Keratinocyte (primary cell): ENCODE measurements around the gene MYH9. TPM values are rescaled to one million over a fixed set of nuclear protein-coding genes. Genes with fewer than 3 reads are reported as not detected.

Experiments
- DNase-seq: peaks from one replicate; pipeline ENCODE4 v3.0.0-alpha.2; 2011; ENCODE audit warnings: low read depth, missing footprints, low spot score
- FAIRE-seq: peaks from 2 replicates; lab custom pipeline; 2011; peaks lifted over from hg19 to GRCh38; lab: Jason Lieb, UNC
- H2AFZ ChIP-seq: 2 replicates; pipeline ENCODE4 v1.6.0; 2012; ENCODE audit warnings: low read length, control low read depth, inconsistent platforms; ENCODE audit not compliant: control insufficient read depth
- H3K27ac ChIP-seq: 2 replicates; pipeline ENCODE4 v1.5.1; 2011; ENCODE audit warnings: low read length; ENCODE audit not compliant: control insufficient read depth, insufficient read depth
- H3K27me3 ChIP-seq: 3 replicates; pipeline ENCODE4 v1.6.0; 2011; ENCODE audit warnings: low read length; ENCODE audit not compliant: control insufficient read depth, insufficient read depth; ENCODE audit errors: extremely low read depth
- H3K36me3 ChIP-seq, 2 experiments: 2 replicates in 1 of 2; 3 replicates in 1 of 2; pipeline ENCODE4 v1.5.1; 2011; ENCODE audit warnings: low read length in 2 of 2, mild to moderate bottlenecking in 1 of 2; ENCODE audit not compliant: control insufficient read depth in 2 of 2, insufficient read depth in 2 of 2; ENCODE audit errors: extremely low read depth in 1 of 2
- H3K4me1 ChIP-seq: 3 replicates; pipeline ENCODE4 v1.5.1; 2011; ENCODE audit warnings: low read length; ENCODE audit not compliant: control insufficient read depth, insufficient read depth; ENCODE audit errors: extremely low read depth
- H3K4me2 ChIP-seq: 3 replicates; pipeline ENCODE4 v1.6.0; 2011; ENCODE audit warnings: low read depth, low read length; ENCODE audit not compliant: control insufficient read depth, insufficient read depth; ENCODE audit errors: extremely low read depth
- H3K4me3 ChIP-seq, 3 experiments: fragments of 200-600 bp in 1 of 3; sonication (generic) in 1 of 3; 2 replicates in 2 of 3; 3 replicates in 1 of 3; pipeline ENCODE4 v1.5.1; 2011 to 2016; ENCODE audit warnings: low read length in 3 of 3, mild to moderate bottlenecking in 3 of 3, control low read depth in 2 of 3, inconsistent platforms in 1 of 3, low read depth in 1 of 3, mixed read lengths in 1 of 3, mixed run types in 1 of 3, moderate library complexity in 1 of 3; ENCODE audit not compliant: control insufficient read depth in 2 of 3, insufficient read depth in 2 of 3; ENCODE audit errors: extremely low read depth in 1 of 3
- H3K79me2 ChIP-seq: 2 replicates; pipeline ENCODE4 v1.6.0; 2012; ENCODE audit warnings: low read length; ENCODE audit not compliant: control insufficient read depth, insufficient read depth
- H3K9ac ChIP-seq: 3 replicates; pipeline ENCODE4 v1.6.0; 2011; ENCODE audit warnings: low read length; ENCODE audit not compliant: control insufficient read depth, insufficient read depth; ENCODE audit errors: extremely low read depth
- H3K9me1 ChIP-seq: 3 replicates; pipeline ENCODE4 v1.6.0; 2011; ENCODE audit warnings: low read length; ENCODE audit not compliant: control insufficient read depth, insufficient read depth; ENCODE audit errors: extremely low read depth
- H3K9me3 ChIP-seq: 2 replicates; pipeline ENCODE4 v1.5.1; 2012; ENCODE audit warnings: low read depth, low read length; ENCODE audit not compliant: control insufficient read depth
- H4K20me1 ChIP-seq: 3 replicates; pipeline ENCODE4 v1.6.0; 2011; ENCODE audit warnings: low read length; ENCODE audit not compliant: control insufficient read depth, insufficient read depth; ENCODE audit errors: extremely low read depth
- CTCF ChIP-seq, 3 experiments: IDR thresholded peaks in 1 of 3; conservative IDR thresholded peaks in 1 of 3; optimal IDR thresholded peaks in 1 of 3; 2 replicates in 2 of 3; 3 replicates in 1 of 3; pipeline versions ENCODE3 to v1.5.1; 2011; ENCODE audit warnings: low read length in 3 of 3, mild to moderate bottlenecking in 3 of 3, moderate library complexity in 2 of 3, control low read depth in 1 of 3, inconsistent platforms in 1 of 3; ENCODE audit not compliant: insufficient read depth in 2 of 3; ENCODE audit errors: extremely low read depth in 1 of 3
- EZH2 ChIP-seq: IDR thresholded peaks from one replicate; pipeline ENCODE4 v1.6.1; 2012; ENCODE audit warnings: inconsistent platforms, mild to moderate bottlenecking, low read length, moderate library complexity
- dilution Hi-C: fragments of 300-500 bp; cut with MboI; formaldehyde crosslinking; loops from one replicate; pipeline ENCODE4 v1.7.0; 2020; ENCODE audit warnings: low sequenced_read_pairs; ENCODE audit not compliant: extremely low pct_ligation_motif_present
- polyA plus RNA-seq, 5 experiments: library from polyadenylated mRNA; depleted of rRNA in 3 of 5; stranded (reverse) in 3 of 5; stranded (forward) in 1 of 5; unstranded in 1 of 5; fragments of >200 nt; gene quantifications; 1 replicate in 1 of 5; 2 replicates in 3 of 5; 3 replicates in 1 of 5; pipeline versions ENCODE4 v1.2.1 to v1.2.3, GENCODE V29; 2011 to 2012; ENCODE audit warnings: missing spikeins in 2 of 5, low read depth in 1 of 5, low replicate concordance in 1 of 5

MYH9 gene
- polyA plus RNA-seq, 1 donor (not counting 4 experiments of a cell fraction or from before 2014, with no cell fraction given) = 351 TPM

GRCh38 chr22:36405671-36406538 is 18.1 kb upstream of the MYH9 start:
- Histone ChIP-seq H2AFZ (no peak overlapping the region), H3K36me3 (no peaks in the 10 kb centered on the region), H3K9ac (no peak overlapping the region), H3K27me3 (no peaks in the 10 kb centered on the region), H3K4me2 (no peak overlapping the region), H3K27ac (no peak overlapping the region), H4K20me1 (no peaks in the 10 kb centered on the region), H3K9me1 (no peaks in the 10 kb centered on the region), H3K79me2 (no peaks in the 10 kb centered on the region), H3K4me3 (no peak overlapping the region), H3K4me1 (peaks cover 25% of the 10 kb centered on the region), H3K9me3 (no peaks in the 10 kb centered on the region)
- FAIRE-seq (peak; percentile 20), DNase-seq (no peak)
- dilution Hi-C loops = no loop called here
- peak in 1 of 3 experiments; percentile 64 for TF ChIP-seq CTCF (optimal IDR thresholded peaks at IDR 0.05 in 1 of 3, IDR thresholded peaks at IDR 0.05 in 1 of 3, conservative IDR thresholded peaks at IDR 0.05 in 1 of 3; ENCODE audit: extremely low read depth in 1 of 3, insufficient read depth in 2 of 3, low read length in 3 of 3)
- TF ChIP-seq EZH2 = no peak

- Histone ChIP-seq H2AFZ (no peak overlapping the region), H4K20me1 (no peaks in the 10 kb centered on the region), H3K4me2 (no peak overlapping the region), H3K4me3 (no peak overlapping the region), H3K36me3 (no peaks in the 10 kb centered on the region), H3K79me2 (no peaks in the 10 kb centered on the region), H3K27ac (no peak overlapping the region), H3K27me3 (no peaks in the 10 kb centered on the region), H3K4me1 (peaks cover 18% of the 10 kb centered on the region), H3K9me3 (no peaks in the 10 kb centered on the region), H3K9ac (no peak overlapping the region), H3K9me1 (no peaks in the 10 kb centered on the region)
- dilution Hi-C loops = no loop called here
- FAIRE-seq (no peak), DNase-seq (no peak)
- TF ChIP-seq CTCF (optimal IDR thresholded peaks at IDR 0.05 in 1 of 3, IDR thresholded peaks at IDR 0.05 in 1 of 3, conservative IDR thresholded peaks at IDR 0.05 in 1 of 3; ENCODE audit: extremely low read depth in 1 of 3, insufficient read depth in 2 of 3, low read length in 3 of 3) = no peak
- TF ChIP-seq EZH2 = no peak
Measured at GRCh38 chr22:36405221-36405661, 17.5 kb upstream of the MYH9 start.
